D341Med (cell line): Measurements from ENCODE around the gene GDAP2.
A peak's percentile ranks its signal among the peaks of the same experiment; 100 is the strongest.
"Not testable (repeated sequence)": the region's sequence is repeated elsewhere in the genome, so short reads cannot be mapped to it uniquely, and the experiment has no call there.

Source experiments
- DNase-seq: peaks from one replicate; pipeline ENCODE4 v3.0.0; 2012; ENCODE audit warnings: low spot score

The GDAP2 gene

GRCh38 chr1:117899801-117900200 lies 29.6 kb downstream of the GDAP2 start:
- no peak for DNase-seq

GRCh38 chr1:117897551-117897950 lies 31.9 kb downstream of the GDAP2 start:
- DNase-seq, result peak; percentile 17

- DNase-seq, result peak; percentile 48
These were observed 33.8 kb downstream of the GDAP2 start for GRCh38 chr1:117895482-117896114.

- DNase-seq, result no peak
These were observed 35.3 kb downstream of the GDAP2 start for GRCh38 chr1:117894078-117894477.

- no peak for DNase-seq
These were observed 36.9 kb downstream of the GDAP2 start for GRCh38 chr1:117892512-117892911.

- DNase-seq, result no peak
These were observed 39.0 kb downstream of the GDAP2 start for GRCh38 chr1:117890452-117890851.

- DNase-seq, result no peak
These were observed 43.2 kb downstream of the GDAP2 start for GRCh38 chr1:117886101-117886795.

GRCh38 chr1:117883616-117884015 lies 45.8 kb downstream of the GDAP2 start:
- DNase-seq, result no peak

GRCh38 chr1:117879284-117879683 lies 50.1 kb downstream of the GDAP2 start:
- DNase-seq, result no peak

- DNase-seq, result no peak
These were observed 51.6 kb downstream of the GDAP2 start for GRCh38 chr1:117877823-117878222.

- DNase-seq, result no peak
These were observed 58.4 kb downstream of the GDAP2 start for GRCh38 chr1:117871013-117871412.

- DNase-seq, result no peak
These were observed 67.7 kb downstream of the GDAP2 start for GRCh38 chr1:117861694-117862093.

GRCh38 chr1:117860896-117861610 lies 68.4 kb downstream of the GDAP2 start:
- no peak for DNase-seq

GRCh38 chr1:117859901-117860300 lies 69.5 kb downstream of the GDAP2 start:
- no peak for DNase-seq

GRCh38 chr1:117857418-117857817 lies 72.0 kb downstream of the GDAP2 start:
- no peak for DNase-seq

GRCh38 chr1:117852853-117853553 lies 76.4 kb downstream of the GDAP2 start:
- DNase-seq, result no peak

GRCh38 chr1:117851687-117852086 lies 77.7 kb downstream of the GDAP2 start:
- no peak for DNase-seq

GRCh38 chr1:117846674-117847425 lies 82.6 kb downstream of the GDAP2 start:
- DNase-seq, result no peak

- not testable (repeated sequence) for DNase-seq
These were observed 84.9 kb downstream of the GDAP2 start for GRCh38 chr1:117844478-117844877.

GRCh38 chr1:117843791-117844190 lies 85.6 kb downstream of the GDAP2 start:
- DNase-seq, result no peak

GRCh38 chr1:117842408-117843170 lies 86.8 kb downstream of the GDAP2 start:
- DNase-seq, result no peak
